GM12873 (cell line): ENCODE measurements around the gene HMGXB3.

Experiments
- TF ChIP-seq, protein P1 (sequence below): IDR thresholded peaks from 2 replicates; pipeline ENCODE4 v1.5.1; 2012; ENCODE audit warnings: low read depth, mild to moderate bottlenecking, moderate library complexity, low read length, control low read depth; ENCODE audit not compliant: insufficient read depth; ENCODE audit errors: missing control alignments

HMGXB3 gene, protein sequence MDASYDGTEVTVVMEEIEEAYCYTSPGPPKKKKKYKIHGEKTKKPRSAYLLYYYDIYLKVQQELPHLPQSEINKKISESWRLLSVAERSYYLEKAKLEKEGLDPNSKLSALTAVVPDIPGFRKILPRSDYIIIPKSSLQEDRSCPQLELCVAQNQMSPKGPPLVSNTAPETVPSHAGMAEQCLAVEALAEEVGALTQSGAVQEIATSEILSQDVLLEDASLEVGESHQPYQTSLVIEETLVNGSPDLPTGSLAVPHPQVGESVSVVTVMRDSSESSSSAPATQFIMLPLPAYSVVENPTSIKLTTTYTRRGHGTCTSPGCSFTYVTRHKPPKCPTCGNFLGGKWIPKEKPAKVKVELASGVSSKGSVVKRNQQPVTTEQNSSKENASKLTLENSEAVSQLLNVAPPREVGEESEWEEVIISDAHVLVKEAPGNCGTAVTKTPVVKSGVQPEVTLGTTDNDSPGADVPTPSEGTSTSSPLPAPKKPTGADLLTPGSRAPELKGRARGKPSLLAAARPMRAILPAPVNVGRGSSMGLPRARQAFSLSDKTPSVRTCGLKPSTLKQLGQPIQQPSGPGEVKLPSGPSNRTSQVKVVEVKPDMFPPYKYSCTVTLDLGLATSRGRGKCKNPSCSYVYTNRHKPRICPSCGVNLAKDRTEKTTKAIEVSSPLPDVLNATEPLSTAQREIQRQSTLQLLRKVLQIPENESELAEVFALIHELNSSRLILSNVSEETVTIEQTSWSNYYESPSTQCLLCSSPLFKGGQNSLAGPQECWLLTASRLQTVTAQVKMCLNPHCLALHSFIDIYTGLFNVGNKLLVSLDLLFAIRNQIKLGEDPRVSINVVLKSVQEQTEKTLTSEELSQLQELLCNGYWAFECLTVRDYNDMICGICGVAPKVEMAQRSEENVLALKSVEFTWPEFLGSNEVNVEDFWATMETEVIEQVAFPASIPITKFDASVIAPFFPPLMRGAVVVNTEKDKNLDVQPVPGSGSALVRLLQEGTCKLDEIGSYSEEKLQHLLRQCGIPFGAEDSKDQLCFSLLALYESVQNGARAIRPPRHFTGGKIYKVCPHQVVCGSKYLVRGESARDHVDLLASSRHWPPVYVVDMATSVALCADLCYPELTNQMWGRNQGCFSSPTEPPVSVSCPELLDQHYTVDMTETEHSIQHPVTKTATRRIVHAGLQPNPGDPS (N-terminal part only)

DNA sequence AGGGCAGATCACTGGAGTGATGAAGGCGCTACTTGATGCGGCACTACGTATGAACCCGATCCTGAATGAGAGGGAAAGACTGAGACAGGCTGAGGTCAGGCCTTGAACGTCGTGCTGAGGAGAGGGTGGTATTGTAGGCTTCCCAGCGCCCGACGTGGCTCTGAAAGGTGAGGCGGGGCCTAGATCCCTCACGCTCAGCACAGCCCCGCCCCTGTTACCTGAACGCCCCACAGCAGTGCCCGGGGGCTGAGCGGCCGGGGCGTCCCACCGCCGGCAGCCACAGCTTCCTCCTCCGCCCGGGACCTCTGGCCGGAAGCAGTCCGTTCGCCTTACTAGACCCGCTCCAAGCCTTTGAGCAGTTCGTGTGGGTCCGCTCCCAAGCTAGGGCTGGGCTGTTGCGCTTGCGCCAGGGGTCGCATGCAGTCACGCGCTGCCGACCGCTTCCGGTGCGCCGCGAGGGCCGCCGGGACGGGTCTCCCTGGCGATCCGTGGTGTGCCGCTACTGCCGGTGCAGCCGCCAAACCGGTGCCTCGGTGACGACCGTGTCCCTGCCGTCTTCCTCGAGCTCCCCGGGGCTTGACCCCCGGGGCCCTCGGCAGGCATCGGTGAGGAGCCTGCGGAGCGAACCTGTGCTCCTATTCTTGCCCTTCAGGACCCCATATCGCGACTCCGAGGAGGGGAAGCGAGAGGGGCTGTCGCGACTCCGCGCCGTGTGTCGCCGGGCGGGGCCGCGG, at the start of gene HMGXB3, which contains the start of gene TIGD6:
Gene HMGXB3 (plus strand): TSS at position 484 of the 734 bp plus-strand sequence. CDS start 4,114 bp downstream, outside the sequence.
Gene TIGD6 (minus strand): TSS at position 399 of the 734 bp plus-strand sequence. CDS start 4,306 bp downstream, outside the sequence.
- TF ChIP-seq, protein P1, sequence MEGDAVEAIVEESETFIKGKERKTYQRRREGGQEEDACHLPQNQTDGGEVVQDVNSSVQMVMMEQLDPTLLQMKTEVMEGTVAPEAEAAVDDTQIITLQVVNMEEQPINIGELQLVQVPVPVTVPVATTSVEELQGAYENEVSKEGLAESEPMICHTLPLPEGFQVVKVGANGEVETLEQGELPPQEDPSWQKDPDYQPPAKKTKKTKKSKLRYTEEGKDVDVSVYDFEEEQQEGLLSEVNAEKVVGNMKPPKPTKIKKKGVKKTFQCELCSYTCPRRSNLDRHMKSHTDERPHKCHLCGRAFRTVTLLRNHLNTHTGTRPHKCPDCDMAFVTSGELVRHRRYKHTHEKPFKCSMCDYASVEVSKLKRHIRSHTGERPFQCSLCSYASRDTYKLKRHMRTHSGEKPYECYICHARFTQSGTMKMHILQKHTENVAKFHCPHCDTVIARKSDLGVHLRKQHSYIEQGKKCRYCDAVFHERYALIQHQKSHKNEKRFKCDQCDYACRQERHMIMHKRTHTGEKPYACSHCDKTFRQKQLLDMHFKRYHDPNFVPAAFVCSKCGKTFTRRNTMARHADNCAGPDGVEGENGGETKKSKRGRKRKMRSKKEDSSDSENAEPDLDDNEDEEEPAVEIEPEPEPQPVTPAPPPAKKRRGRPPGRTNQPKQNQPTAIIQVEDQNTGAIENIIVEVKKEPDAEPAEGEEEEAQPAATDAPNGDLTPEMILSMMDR: no peak

DNA sequence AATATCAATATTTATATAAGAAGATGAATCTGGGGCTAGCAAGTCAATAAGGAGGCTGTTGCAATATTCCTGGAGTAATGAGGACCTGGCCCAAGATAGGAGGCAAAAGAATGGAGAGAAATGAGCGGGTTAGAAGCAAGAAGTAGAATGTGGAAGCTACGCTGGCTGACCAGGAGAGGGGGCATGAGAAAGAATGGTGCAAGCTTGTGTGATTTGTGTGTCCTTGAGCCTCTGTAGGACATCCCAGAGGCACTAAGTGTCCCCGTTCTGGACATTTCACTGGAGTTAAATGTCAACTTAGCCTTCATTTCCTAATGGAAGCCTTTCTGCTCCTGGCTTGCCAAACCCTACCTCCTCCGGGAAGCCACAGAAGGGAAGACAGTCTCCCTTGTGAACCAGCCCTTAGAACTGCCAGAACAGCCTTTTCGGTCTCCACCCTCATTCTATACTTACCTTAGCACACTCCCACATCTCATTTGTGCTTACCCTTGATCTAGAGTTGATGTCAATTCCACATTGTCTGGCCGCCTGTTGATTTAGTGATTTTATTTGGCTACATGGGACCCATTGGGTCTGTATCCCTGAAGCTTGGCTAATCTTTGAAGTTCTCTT, 49.3 kb upstream of the HMGXB3 start:
- TF ChIP-seq, protein P1: no peak

DNA sequence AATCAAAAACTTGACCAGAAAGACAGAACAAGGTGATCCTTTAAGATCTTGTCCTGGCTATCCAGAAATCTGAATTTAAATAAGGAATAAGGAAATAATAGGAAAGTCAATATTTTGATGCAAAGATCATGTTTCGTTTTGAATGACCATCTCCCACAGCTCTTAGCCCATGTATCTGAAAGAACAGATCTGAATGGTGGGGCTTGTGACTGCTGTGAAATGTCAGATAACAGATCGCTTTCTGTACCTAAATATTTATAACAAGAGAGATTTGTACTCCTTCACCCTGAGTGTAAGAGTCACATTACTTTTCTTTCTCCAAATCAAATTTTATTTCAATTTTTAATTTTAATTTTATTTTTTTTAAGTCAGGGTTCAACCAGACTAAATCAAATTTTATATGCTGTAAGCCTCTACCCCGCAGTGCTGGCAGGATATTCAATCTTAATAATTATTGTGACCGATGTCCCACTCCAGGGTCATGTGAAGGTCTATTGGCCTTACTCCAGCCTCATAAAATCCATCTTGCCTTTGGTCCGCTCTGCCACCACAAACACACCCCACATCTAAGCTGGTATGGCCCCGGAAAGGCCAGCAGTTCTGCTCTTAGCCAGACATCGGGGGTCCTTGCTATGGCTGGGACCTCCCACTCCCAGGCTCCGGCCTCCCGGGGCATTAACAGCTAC, 47.0 kb upstream of the HMGXB3 start:
- TF ChIP-seq, protein P1: no peak

DNA sequence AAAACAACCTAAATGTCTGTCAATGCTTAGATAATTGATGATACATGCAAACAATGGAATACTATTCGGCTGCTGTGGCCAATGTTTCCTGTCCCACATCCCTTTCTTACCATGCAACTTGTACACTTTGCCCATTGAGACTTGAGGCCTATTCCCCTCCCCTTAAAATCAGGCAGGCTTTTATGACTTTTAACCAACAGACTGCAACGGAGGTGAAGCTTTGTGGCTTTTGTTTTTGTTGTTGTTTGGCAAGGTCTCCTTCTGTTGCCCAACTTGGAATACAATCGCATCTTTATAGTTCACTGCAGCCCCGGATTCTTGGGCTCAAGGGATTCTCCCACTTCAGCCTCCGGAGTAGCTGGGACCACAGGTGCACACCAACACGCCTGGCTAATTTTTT, 45.7 kb upstream of the HMGXB3 start:
- TF ChIP-seq, protein P1: no peak

DNA sequence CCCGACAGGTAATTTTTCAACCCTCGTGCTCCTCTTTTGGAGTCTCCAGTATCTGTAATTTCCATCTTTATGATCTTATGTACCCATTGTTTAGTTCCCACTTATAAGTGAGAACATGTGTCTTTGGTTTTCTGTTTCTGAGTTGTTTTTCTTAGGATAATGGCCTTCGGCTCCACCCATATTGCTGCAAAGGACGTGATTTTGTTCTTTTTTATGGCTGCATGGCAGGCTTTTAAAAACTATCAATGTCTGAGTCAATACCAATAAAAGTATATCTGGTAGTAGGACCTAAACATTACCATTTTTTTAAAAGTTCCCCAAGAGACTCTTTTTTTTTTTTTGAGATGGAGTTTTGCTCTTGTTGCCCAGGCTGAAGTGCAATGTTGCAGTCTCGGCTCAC, 43.9 kb upstream of the HMGXB3 start:
- TF ChIP-seq, protein P1: no peak

DNA sequence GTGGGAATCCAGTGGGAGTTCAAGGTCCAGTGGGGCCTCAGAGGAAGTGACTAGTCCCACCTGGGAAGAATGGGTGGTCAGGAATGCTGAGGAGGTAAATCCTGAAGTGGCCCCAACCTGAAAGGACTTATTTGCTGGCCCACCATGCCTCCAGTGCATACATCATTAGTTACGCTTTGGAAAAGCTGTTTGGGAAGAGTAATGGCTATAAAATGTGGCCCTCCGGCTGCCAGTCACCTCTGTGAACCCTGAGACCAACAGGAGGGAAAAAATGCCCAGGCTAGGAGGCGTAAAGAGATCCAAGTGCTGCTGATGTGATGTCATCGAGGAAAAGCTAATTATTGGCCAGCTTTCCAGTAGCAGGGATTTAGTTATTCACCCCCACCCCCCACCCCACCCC, 42.7 kb upstream of the HMGXB3 start:
- TF ChIP-seq, protein P1: no peak
